Right hindlimb (tissue), 1 donor: ENCODE data around the gene THSD7B.
"Not testable (repeated sequence)": the region's sequence is repeated elsewhere in the genome, so short reads cannot be mapped to it uniquely, and the experiment has no call there.

Source experiments
- DNase-seq: peaks from one replicate; pipeline ENCODE4 v3.0.0-alpha.2; 2018

THSD7B gene

DNA sequence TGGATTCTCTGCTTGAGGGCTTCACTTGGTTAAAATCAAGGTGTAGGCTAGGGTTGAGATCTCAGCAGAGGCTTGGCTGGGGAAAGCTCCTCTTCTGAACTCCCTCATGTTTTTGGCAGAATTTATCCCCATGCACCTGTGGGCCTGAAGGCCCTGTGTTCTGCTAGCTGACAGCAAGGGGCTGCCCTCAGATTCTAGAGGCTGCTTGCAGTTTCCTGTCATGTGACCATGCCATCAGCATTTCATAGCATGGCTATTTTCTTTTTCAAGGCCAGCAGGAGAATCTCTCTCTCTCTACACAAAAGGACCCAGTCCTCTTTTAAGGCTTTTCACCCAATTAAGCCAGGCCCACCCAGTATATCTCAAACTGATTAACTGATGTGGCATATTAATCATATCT, 684.1 kb downstream of the THSD7B start:
- DNase-seq: no peak

DNA sequence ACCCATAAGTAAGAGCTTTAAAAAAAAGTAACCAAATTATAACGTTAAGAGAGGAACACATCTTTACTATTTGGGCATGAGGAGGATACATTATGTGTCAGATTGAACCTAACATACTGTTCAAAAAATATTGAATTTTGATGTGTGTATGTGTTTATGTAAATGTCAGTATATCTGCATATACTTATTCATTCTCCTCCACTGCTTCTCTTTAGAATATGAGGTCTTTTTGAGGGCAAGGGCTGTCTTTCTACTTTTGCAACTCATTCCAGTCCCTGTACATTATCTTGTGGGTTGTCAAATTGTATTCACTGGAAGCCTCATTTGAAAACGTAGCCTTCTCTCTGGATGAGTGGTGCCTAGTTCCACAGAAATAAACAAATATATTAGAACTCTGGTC, 689.5 kb downstream of the THSD7B start:
- DNase-seq: no peak

DNA sequence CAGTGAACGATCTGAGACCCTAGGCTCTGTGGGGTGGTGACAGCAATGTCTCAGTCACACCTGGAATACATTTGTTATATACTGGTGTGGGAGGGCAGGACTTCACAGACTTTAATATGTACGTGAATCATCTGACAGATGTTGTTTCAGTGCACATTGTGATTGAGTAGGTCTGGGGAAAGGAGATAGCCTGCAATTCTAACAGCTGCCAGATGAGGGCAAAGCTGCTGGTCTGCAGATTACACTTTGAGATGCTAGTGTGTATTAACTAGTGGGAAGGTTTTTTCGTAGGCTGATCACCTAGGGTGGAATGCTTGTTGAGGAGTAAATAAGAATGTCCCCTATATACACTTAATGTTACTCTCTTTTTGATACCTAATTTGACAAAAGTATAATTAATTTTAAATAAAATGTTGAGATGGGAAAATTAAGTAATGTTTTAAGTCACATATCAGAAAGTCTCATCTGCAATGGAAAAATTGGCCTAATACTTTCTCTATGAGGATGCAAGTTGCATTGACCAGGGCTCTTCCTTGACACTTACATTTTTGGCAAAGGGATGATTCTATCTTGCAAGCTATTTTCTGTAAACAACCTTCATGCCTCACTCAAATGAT, 702.0 kb downstream of the THSD7B start:
- peak; percentile 44 for DNase-seq

DNA sequence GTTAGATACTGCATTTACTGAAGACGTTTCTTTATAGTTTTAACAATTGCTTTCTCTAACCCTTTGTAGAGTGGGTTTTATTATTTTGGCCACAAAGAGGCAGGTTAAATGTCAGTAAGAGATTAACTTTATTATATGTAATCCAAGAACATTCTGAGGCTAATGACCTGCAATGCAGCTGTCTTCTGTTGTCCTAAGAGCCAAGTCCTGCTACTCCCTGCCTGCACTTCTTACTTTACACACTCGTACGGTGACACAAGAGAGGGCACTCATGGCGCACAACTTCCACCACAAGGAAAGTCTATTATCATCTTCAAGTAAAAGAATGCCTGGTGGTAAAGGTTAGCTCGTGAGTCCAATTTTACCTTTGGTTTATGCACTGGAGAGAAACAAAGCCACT, 727.9 kb downstream of the THSD7B start:
- DNase-seq: no peak

GRCh38 chr2:137500599-137500998, 735.3 kb downstream of the THSD7B start:
- no peak for DNase-seq

GRCh38 chr2:137507237-137507636, 741.9 kb downstream of the THSD7B start:
- no peak for DNase-seq

- DNase-seq: no peak
Measured at GRCh38 chr2:137508739-137509384, 743.5 kb downstream of the THSD7B start.

- DNase-seq: no peak
Measured at GRCh38 chr2:137511526-137511925, 746.2 kb downstream of the THSD7B start.

GRCh38 chr2:137521653-137522619, 756.6 kb downstream of the THSD7B start:
- DNase-seq: no peak

- no peak for DNase-seq
Measured at GRCh38 chr2:137522620-137523011, 757.3 kb downstream of the THSD7B start.

- DNase-seq: no peak
Measured at GRCh38 chr2:137523931-137524330, 758.6 kb downstream of the THSD7B start.

DNA sequence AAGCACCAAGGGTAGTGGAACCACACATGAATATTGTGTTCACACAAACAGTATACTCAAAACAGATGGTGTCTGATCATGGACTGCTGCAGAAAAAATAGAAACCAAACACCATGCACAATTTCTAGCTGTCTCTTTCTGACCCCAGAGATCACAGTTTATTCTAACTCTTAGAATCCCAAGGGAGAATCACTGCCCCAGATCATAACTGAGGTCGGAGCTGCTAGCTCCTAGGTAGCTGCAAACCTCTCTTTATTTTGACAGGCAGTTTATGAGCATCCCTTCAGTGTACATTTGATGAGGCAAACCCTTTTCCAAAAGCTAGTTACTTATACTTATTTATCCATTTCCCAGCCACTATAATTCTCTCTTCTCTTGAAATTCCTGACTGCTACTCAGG, 759.8 kb downstream of the THSD7B start:
- no peak for DNase-seq

GRCh38 chr2:137525641-137526190, 760.4 kb downstream of the THSD7B start:
- DNase-seq: no peak

GRCh38 chr2:137535897-137536296, 770.6 kb downstream of the THSD7B start:
- DNase-seq: no peak

- DNase-seq: no peak
Measured at GRCh38 chr2:137539336-137539735, 774.0 kb downstream of the THSD7B start.

DNA sequence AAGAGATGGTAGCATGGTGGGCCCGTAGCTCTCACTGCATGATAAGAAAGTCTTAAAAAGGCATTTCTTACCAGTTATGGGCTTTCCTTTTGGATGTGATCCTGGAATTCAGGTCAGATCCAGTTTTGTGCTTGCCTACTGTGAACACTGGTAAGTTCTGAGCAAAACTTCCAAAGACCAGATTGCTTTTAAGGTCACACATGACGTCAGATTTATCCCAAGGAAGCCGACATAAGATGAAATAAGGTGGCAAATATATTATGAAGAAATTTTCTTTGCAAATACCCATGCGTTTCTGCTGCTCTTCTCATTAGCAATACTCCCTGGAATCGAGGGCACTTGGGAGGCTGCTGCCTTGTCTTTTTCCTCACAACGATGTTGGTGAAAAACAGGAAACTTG, 782.5 kb downstream of the THSD7B start:
- no peak for DNase-seq

DNA sequence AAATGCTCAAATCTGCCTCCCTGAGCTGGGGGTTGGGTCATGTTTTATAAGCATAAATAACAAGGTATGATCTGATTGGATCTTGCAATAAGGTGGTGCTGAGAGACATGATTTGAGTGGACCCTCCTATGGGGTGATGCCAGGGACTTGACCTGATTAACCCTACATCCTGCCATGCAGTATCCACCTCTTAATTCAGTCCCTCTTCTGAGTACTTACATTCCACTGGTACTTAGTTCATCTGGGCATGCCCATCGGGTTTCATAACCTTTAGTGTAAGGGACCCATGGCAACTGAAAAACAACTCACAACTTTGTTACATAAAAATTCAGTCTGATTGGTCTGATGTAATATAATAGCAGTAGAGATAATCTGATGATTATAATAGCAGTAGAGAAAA, 801.0 kb downstream of the THSD7B start:
- DNase-seq: no peak

GRCh38 chr2:137570484-137570883, 805.1 kb downstream of the THSD7B start:
- no peak for DNase-seq

GRCh38 chr2:137587834-137588233, 822.5 kb downstream of the THSD7B start:
- not testable (repeated sequence) for DNase-seq

GRCh38 chr2:137588578-137588977, 823.2 kb downstream of the THSD7B start:
- DNase-seq: not testable (repeated sequence)

GRCh38 chr2:137590102-137590501, 824.8 kb downstream of the THSD7B start:
- DNase-seq: no peak

DNA sequence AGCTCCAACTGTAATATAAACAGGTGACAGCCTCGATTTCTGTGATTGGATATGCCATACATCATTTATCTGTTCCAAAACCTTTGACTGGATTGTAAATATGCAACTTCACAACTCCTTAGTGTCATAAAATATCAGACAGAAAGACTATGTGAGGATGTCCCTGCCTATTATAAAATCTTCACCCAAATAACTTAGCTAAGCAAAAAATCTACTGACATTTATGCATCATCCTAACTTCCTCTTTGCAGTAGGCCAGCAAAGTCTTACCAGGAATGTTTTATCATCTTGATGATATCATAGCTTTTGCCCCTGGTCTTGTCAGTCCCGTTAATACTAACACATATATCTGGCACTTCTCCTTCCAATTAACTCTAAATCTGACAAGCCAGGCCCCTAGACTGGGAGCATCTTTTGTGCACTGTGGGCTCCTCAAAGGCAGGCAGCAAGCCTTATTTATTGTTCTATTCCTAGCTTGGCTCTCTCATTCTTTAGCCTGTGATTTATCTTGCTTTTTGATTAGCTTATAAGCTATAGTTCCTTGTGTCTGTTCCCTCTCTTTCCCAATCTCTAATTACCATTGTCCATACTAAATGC, 842.5 kb downstream of the THSD7B start:
- DNase-seq: no peak

DNA sequence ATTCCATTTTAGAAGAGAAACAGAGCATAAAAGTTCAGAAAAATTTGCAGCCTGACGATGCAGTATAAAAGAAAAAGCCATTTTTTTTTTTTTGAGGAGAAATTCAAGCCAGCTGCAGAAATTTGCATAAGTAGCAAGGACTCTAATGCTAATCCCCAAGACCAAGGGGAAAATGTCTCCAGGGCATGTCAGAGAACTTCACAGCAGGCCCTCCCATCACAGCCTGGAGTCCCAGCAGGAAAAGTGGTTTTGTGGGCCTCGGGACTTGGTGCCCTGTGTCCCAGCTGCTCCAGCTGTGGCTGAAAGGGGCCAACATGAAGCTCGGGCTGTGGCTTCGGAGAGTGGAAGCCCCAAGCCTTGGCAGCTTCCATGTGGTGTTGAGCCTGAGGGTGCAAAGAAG, 873.6 kb downstream of the THSD7B start:
- DNase-seq: no peak
